A204.1 (cell line): ENCODE measurements around the gene MARK4.

Experiments used
- FAIRE-seq: peaks from 2 replicates; lab custom pipeline; 2012; peaks lifted over from hg19 to GRCh38; lab: Jason Lieb, UNC

Gene MARK4

DNA sequence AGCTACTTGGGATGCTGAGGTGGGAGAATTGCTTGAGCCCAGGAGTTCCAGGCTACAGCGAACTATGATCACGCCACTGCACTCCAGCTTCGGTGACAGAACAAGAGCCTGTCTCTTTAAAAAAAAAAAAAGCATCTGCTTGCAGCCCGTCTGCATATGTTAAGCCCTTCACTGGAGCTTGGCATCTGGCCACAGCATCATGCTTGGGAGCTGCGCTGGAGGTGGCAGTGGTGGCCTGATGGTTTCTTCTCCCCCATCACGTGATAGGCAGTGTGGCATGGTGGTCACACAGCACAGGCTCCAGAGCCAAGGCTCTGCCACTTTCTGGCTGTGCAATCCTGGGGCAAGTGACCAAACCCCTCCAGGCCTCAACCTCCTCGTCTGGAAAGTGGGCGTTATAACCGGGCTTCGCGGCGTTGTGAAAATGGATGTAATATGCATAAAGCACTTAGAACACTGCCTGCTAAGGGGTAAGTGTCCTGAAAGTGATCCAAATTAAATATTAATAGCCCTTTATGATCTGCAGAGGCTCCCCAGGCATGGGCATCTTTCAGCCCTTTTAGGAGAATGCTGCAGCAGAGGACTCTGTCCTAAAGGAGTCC lies 24.4 kb downstream of the MARK4 start:
- no peak for FAIRE-seq

DNA sequence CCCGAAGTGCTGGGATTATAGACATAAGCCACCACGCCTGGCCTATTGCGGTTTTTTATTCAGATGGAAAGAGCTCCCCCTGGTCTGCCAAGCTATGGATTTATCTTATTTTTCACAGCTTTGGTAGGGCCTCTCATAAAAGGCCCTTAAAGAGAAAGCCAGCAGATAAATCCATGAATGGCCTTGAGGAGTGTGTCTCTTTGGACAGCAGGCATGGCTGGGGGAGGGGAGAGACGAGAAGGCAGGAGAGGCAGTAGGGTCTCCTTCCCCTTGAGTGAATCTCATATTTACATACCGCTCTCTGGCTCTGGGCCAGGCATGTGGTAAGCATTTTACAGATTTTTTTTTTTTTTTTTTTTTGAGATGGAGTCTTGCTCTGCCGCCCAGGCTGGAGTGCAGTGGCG lies 25.2 kb downstream of the MARK4 start:
- FAIRE-seq, result no peak

- FAIRE-seq, result no peak
Measured at GRCh38 chr19:45278087-45278486, 27.0 kb downstream of the MARK4 start.

DNA sequence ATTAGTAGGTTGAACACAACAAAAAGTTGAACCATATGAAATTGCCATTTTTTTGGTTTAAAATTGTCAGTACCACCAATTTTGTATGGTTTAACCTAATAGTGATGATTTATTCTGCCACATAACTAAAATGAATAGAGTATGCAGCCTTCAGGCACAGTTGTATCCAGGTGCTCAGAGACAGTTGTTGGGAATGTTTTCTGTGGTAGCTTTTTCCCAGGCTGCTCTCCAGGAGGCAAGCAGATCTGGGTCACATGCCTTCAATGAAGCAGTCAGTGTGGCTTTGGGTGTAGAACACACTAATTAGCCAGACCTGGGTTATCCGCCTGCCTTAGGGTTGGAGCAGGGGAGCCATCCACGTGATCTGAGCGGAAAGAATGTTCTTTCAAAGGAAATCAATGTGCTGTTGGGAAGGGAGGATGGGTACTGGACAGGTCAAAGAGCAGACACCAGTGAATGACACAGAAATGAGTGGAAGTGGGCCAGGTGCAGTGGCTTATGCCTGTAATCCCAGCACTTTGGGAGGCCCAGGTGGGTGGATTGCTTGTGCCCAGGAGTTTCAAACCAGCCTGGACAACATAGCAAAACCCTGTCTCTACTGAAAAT lies 28.6 kb downstream of the MARK4 start:
- no peak for FAIRE-seq

GRCh38 chr19:45280471-45280961 lies 29.4 kb downstream of the MARK4 start:
- FAIRE-seq, result no peak

DNA sequence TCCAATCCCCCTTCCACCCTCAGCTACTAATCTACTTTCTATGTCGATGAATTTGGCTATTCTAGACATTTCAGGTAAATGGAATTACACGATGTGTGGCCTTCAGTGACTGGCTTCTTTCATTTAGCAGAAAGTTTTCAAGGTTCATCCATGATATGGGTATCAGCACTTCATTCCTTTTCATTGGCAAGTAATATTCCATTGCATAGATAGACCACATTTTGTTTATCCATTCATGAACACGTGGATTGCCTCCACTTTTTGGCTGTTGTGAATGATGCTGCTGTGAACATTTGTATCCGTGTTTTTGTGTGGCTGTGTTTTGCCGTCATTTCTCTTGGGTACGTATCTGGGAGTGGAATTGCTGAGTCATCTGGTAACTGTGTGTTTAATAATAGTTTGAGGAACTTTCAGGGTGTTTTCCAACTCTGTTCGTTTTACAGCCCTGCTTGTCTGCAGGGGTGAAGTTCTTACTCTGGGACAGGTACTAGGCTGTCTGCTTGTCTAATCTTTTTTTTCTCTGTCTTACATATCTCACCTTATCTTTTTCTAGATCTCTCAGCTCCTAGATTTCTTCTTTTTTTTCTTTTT lies 32.5 kb downstream of the MARK4 start:
- no peak for FAIRE-seq

DNA sequence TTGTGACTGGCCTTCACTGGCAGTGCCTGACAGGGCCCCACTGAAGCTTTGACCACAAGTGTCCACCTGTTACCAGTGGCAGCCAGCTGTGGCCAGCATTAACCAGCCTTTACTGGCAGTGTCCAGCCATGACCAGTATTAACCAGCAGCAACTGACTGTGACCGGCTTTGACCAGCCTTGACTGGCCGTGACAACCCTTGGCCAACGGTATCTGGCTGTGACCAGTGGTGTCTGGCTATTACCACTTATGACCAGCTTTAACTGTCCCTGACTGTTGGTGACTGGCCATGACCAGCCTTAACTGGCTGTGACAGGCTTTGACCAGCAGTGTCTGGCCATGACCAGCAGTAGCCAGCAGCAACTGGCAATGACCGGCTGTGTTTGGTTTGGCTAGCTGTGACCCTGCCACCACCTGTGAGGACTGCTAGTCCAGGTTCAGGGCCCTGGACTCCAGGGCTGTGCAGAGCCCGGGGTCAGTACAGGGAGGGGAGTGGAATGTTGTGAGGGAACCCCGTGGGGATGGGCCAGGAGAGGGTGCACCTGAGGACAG lies 39.4 kb downstream of the MARK4 start:
- FAIRE-seq, result no peak

DNA sequence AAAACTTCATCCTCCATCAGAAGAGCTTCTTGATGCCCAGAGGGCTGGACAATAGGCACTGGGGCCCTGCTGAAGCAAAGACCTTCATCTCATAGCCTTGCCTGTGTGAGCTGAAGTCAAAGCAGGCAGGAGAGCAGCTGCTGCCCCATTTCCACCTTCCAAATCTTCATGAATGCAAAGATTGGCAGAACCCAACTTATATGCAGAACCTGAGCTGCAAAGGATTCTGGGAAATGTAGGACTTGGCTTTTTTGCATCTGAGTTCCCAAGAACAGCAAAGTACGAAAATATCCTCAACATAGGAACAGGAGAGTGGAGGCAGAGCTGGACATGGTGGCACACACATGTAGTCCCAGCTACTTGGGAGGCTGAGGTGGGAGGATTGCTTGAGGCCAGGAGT lies 40.8 kb downstream of the MARK4 start:
- FAIRE-seq, result no peak

- FAIRE-seq, result no peak
Measured at GRCh38 chr19:45293682-45294081, 42.6 kb downstream of the MARK4 start.

DNA sequence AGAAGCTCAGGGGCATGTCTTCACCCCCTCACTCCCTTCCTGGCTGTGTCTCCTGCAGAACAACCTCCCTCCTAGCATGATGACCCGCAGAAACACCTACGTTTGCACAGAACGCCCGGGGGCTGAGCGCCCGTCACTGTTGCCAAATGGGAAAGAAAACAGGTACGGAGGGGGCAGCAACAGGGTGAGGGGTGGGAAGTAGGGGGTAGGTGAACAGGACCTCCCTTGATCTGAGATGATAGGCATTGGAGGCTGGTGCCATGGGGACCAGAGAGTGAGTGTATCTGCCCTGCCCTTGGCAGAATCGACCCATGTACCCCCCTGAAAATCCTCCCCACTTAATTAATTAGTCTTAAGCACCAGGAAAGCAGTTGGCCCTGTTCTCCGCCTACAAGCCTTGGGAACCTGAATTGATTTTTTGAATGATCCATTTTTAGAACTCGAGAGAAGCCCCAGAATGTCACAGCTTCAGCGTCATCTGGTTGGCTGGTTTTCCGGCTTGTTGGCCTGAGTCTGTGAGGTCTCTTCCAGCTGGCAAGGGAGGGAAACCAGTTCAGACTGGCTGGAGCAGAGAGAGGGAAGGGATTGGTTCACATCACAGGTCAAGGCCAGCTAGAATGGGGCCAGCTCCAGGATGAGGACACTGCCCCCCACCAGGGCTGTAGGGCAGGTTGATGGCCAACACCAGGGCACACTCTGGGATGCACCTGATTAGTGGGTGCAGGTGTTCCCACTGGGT lies 43.4 kb downstream of the MARK4 start:
- FAIRE-seq, result no peak

DNA sequence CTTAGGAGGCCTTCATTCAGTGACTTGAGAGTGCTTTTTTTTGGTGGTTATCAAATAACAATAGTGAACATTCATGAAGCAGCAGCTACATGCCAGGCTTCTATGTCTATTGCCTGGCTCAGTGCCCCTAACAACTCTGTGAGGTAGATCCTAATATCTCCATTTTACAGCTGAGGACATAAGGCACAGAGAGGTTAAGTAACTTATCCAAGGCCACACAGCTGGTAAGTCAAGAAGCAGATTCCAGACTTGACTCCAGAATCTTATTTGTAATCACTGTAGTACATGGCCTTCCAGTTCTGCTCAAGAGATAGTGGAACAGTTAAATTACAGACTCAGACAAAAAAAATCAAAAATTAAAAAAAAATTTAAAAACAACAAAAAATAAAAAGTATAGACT lies 44.8 kb downstream of the MARK4 start:
- no peak for FAIRE-seq

- no peak for FAIRE-seq
Measured at GRCh38 chr19:45296355-45296754, 45.3 kb downstream of the MARK4 start.

DNA sequence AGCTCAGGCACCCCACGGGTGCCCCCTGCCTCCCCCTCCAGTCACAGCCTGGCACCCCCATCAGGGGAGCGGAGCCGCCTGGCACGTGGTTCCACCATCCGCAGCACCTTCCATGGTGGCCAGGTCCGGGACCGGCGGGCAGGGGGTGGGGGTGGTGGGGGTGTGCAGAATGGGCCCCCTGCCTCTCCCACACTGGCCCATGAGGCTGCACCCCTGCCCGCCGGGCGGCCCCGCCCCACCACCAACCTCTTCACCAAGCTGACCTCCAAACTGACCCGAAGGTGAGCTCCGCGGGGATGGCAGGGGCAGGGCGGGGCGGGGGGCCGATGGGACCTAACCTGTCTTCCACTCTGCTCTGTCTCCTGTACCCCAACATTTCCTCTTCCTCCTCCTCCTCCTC lies 46.6 kb downstream of the MARK4 start:
- no peak for FAIRE-seq

- FAIRE-seq, result no peak
Measured at GRCh38 chr19:45298264-45298663, 47.2 kb downstream of the MARK4 start.

DNA sequence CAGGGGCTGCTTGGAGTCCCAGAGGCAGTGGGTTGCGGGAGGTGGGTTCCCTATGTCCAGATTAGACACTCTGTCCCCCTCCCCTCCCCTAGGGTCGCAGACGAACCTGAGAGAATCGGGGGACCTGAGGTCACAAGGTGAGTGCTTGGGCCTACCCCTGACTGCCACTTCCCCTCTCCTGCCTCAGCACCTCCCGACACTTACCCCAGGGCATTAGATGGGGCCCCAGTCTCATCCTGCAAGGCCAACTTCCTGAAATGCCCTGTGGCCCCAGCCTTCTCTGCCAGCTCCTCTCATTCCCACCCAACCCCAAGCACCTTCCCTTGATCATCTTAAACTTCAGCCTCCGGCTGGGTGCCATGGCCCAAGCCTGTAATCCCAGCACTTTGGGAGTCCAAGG lies 48.6 kb downstream of the MARK4 start:
- FAIRE-seq, result no peak

- no peak for FAIRE-seq
Measured at GRCh38 chr19:45302416-45302815, 51.3 kb downstream of the MARK4 start.

- FAIRE-seq, result no peak
Measured at GRCh38 chr19:45303269-45304060, 52.4 kb downstream of the MARK4 start.

DNA sequence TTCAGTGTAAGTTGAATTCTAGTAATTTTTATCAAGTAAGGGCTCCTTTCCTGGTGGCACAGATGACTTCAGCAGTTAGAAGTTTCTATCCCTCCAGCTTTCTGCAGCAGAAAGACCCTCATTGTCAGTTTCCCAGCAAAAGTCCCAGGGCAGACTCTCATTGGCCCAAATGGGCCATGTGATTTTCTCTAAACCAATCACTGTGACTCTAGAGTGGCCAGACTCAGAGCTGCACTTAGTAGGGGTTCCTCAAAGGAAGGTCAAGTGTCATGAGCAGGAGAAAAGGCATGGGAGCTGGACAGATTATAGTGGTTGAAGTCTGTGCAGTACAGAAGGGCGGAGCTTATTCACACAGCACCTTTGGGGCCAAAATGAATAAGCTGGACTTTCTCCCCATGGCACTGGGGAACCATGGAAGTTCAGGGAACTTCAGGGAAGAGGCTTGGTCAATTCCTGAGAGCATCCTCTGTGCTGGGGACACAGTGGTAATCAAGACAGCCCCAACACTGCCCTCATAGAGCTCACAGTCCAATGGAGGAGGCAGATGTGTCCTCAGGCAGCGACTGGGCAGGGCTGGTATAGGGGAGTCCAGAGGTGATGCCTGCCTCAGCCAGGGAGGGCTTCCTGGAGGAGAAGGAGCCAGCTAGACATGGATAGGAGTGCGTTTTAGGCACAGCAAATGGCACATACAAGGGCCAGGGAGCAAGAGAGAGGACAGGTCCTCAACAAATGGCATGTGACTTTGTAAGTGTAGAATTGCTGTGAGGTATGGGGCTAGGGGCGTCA lies 53.3 kb downstream of the MARK4 start:
- no peak for FAIRE-seq

GRCh38 chr19:45305007-45305406 lies 53.9 kb downstream of the MARK4 start:
- no peak for FAIRE-seq

GRCh38 chr19:45305421-45305820 lies 54.4 kb downstream of the MARK4 start:
- no peak for FAIRE-seq

- no peak for FAIRE-seq
Measured at GRCh38 chr19:45306040-45306439, 55.0 kb downstream of the MARK4 start.
